Fibroblast of gingiva (primary cell): ENCODE measurements around the gene STOX2.

ENCODE experiments used
- DNase-seq: peaks from one replicate; pipeline ENCODE4 v3.0.0-alpha.2; 2011; ENCODE audit warnings: low read depth

Gene STOX2

GRCh38 chr4:183888564-183888963, 16.5 kb upstream of the STOX2 start:
- DNase-seq, result no peak

GRCh38 chr4:183889190-183889589, 15.9 kb upstream of the STOX2 start:
- no peak for DNase-seq

GRCh38 chr4:183897193-183897592, 7.9 kb upstream of the STOX2 start:
- DNase-seq, result no peak

- no peak for DNase-seq
Observed at GRCh38 chr4:183898456-183898855, 6.7 kb upstream of the STOX2 start.

GRCh38 chr4:183903021-183903760, 1.9 kb upstream of the STOX2 start:
- DNase-seq, result no peak

- no peak for DNase-seq
Observed at GRCh38 chr4:183905593-183906488, 734 bp downstream of the STOX2 start.

- no peak for DNase-seq
Observed at GRCh38 chr4:183906489-183906738, 1.3 kb downstream of the STOX2 start.

- no peak for DNase-seq
Observed at GRCh38 chr4:183906739-183907651, 1.9 kb downstream of the STOX2 start.

GRCh38 chr4:183907871-183908683, 3.0 kb downstream of the STOX2 start:
- no peak for DNase-seq

GRCh38 chr4:183909187-183909586, 4.1 kb downstream of the STOX2 start:
- DNase-seq, result no peak

GRCh38 chr4:183909801-183910200, 4.7 kb downstream of the STOX2 start:
- no peak for DNase-seq

GRCh38 chr4:183912585-183912984, 7.5 kb downstream of the STOX2 start:
- DNase-seq, result no peak

GRCh38 chr4:183915976-183916375, 10.9 kb downstream of the STOX2 start:
- no peak for DNase-seq

GRCh38 chr4:183918696-183919095, 13.6 kb downstream of the STOX2 start:
- no peak for DNase-seq

- no peak for DNase-seq
Observed at GRCh38 chr4:183919141-183919540, 14.0 kb downstream of the STOX2 start.

GRCh38 chr4:183920512-183920911, 15.4 kb downstream of the STOX2 start:
- no peak for DNase-seq

- DNase-seq, result no peak
Observed at GRCh38 chr4:183921335-183921734, 16.2 kb downstream of the STOX2 start.

GRCh38 chr4:183924362-183925044, 19.4 kb downstream of the STOX2 start:
- DNase-seq, result no peak

- DNase-seq, result no peak
Observed at GRCh38 chr4:183926950-183927349, 21.8 kb downstream of the STOX2 start.

GRCh38 chr4:183932576-183932975, 27.5 kb downstream of the STOX2 start:
- DNase-seq, result no peak

- DNase-seq, result no peak
Observed at GRCh38 chr4:183934761-183935160, 29.7 kb downstream of the STOX2 start.
